ENCODE results near the gene ALG2.

Gene ALG2

GRCh38 chr9:99176527-99177013 lies 45.2 kb downstream of the ALG2 start:
- DNase-seq (ENCODE audit: low read depth): no peak
- no peak for TF ChIP-seq CTCF (IDR thresholded peaks at IDR 0.05; ENCODE audit: insufficient read depth, low read depth, low read length, missing control alignments)
- no peak overlapping the region for H3K4me3 ChIP-seq (ENCODE audit: low read length)

GRCh38 chr9:99173570-99174504 lies 47.9 kb downstream of the ALG2 start:
- TF ChIP-seq CTCF (IDR thresholded peaks at IDR 0.05; ENCODE audit: insufficient read depth, low read depth, low read length, missing control alignments): no peak
- no peak for DNase-seq (ENCODE audit: low read depth)
- no peak overlapping the region for H3K4me3 ChIP-seq (ENCODE audit: low read length)

DNA sequence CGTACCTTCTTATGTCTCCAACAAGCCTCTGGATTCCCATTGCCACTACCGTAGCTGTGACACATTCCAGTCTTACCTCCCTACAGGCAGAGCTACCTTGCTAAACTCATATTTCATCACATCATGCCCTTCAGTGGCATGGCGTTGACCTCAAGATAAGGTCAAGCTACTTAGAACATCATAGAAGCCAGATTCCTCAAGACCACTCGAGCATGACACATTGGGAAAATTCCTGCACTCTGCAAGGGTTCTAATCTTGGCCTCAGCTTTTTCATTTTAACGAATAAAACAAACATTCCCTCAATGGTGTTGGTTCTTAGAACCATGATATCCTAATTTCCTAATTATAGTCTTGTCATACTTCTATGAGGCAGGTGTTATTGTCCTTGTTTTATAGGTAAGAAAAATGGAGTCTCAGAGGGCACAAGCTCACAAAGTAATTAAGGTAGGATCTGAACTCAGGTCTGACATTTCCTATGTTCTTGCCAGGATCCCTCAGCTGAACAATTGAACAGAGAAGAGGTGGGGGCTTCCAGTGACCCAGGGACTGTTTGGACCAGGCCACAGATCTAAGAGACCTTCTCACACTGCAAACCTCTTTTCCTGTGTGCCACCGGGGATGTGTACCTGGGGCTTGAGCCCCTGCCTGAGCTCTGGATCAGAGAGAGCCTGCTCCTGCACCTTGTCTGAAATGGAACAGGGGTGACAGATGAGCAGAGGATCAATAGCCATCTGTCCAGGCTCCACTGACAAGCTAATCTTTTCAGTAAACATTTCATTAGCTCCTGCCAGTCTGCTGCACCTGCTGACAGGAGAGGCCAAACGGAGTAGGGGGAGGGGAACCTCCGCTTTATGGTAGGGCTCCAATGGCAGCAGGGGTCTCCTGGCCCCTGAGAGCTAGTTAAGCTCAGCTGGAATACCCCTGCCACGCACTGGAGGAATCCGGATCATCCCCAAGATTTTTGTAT lies 49.3 kb downstream of the ALG2 start:
- no peak for DNase-seq (ENCODE audit: low read depth)

DNA sequence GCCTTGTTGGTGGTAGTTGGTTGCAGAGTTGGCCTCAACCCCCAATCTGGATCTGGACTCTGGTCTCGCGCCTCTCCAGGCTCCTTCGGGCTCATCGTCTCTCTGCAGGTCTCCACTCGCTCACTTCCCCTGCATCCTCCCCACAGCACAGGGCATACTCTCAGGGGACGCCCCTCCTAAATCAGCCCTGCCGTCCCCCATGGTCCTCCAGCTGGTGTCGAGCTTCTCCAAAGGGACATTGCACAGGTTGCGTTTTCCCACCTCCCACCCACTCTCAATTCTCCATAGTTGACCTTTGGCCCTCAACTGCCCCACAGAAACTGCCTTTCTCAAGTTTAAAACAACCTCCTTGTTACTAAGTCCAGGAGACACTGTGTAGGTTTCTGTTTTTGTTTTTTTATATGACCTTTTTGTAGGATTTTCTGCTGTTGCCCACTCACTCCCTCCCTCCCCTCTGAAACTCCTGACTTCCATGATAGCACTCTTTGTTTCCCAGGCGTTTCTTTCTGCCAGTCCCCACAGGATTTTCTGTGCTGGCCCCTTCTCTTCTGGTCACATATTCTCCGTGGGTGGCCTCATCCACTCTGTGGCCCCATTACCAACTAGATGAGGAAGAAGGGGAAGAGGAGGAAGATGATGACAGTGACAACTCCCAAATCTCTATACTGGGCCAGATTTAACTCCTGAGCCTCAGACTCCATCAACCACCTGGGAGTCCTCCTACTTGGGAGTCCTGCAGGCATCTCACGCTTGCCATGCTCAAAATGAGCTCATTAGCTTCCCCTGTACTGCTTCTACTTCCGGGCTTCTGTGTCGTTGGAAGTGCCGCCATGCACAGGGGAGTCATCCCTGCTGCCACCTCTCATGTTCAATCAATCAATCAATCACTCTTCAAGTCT lies 50.3 kb downstream of the ALG2 start:
- H3K4me3 ChIP-seq (ENCODE audit: low read length): no peak overlapping the region
- TF ChIP-seq CTCF (IDR thresholded peaks at IDR 0.05; ENCODE audit: insufficient read depth, low read depth, low read length, missing control alignments): no peak
- DNase-seq (ENCODE audit: low read depth): no peak

More for the DNA sequence above, 49.3 kb downstream of the ALG2 start:
- no peak overlapping the region for H3K4me3 ChIP-seq (ENCODE audit: low read length)
- no peak for TF ChIP-seq CTCF (IDR thresholded peaks at IDR 0.05; ENCODE audit: insufficient read depth, low read depth, low read length, missing control alignments)

- no peak for DNase-seq (ENCODE audit: low read depth)
- TF ChIP-seq CTCF (IDR thresholded peaks at IDR 0.05; ENCODE audit: insufficient read depth, low read depth, low read length, missing control alignments): no peak
- H3K4me3 ChIP-seq (ENCODE audit: low read length): no peak overlapping the region
Observed at GRCh38 chr9:99169982-99170761, 51.6 kb downstream of the ALG2 start.

Measured in epithelial cell of esophagus (primary cell).